Upper lobe of right lung (tissue), 1 donor: ENCODE data around the gene PLEKHG7. TPM values are rescaled to one million over a fixed set of nuclear protein-coding genes. Genes with fewer than 3 reads are reported as not detected.
A peak's percentile ranks its signal among the peaks of the same experiment; 100 is the strongest.

ENCODE experiments used
- ATAC-seq: fragments of 200-7000 bp; cut with Tn5 transposase; one replicate; pipeline ENCODE4 v1.9.1; 2020; ENCODE audit warnings: mild to moderate bottlenecking, moderate library complexity
- DNase-seq: peaks from one replicate; pipeline ENCODE4 v3.0.0-alpha.2; 2020
- H3K27ac ChIP-seq: fragments of 200-600 bp; one replicate; pipeline ENCODE4 v1.8.0; 2022
- H3K27me3 ChIP-seq: fragments of 200-600 bp; one replicate; pipeline ENCODE4 v1.8.0; 2022; ENCODE audit warnings: mild to moderate bottlenecking
- H3K36me3 ChIP-seq: fragments of 200-600 bp; one replicate; pipeline ENCODE4 v1.8.0; 2022
- H3K4me1 ChIP-seq: fragments of 200-600 bp; one replicate; pipeline ENCODE4 v1.8.0; 2022
- H3K4me3 ChIP-seq: fragments of 200-600 bp; one replicate; pipeline ENCODE4 v1.8.0; 2022; ENCODE audit warnings: mild to moderate bottlenecking
- H3K9me3 ChIP-seq: fragments of 200-600 bp; one replicate; pipeline ENCODE4 v1.8.0; 2022
- intact Hi-C: fragments of 100-400 bp; cut with DNase I; formaldehyde crosslinking; loops from one replicate; pipeline ENCODE4 v1.11.0; 2022
- total RNA-seq: library from RNA; stranded (reverse); fragmentation: NEBNext Ultra II Directional; extraction: Animal tissue kit (Norgen Biotek cat#: 25700); gene quantifications from one replicate; pipeline ENCODE4 v1.2.1, GENCODE V29; 2021
- TF ChIP-seq, protein P1 (sequence below): fragments of 200-600 bp; IDR thresholded peaks from one replicate; pipeline ENCODE4 v1.8.0; 2022; ENCODE audit warnings: antibody characterized with exemption
- donor health status: DM: no; HTN: yes; CAD: no; lungs with severe emphysema.

The PLEKHG7 gene
- total RNA-seq, 1 donor from 2014 or later: not detected

DNA sequence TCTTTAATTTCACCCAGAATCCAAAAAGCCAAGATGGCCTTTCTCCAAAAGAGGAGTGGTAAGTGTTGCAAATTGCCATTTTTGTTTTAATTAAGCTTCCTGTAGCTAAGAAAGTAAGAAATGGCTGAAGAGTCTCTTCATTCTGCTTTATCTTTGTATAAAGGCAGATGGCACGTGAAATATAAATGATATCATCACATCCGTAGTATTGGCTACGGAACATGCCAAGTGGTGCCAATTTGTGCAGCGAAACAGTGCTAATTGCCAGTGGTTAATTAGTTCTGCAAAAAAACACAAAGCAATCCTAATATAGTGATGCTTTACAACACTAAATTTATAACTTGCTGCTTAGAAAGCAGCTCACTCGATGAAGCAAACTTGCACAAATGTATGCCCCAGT, 29.4 kb downstream of the PLEKHG7 start:
- Histone ChIP-seq H3K9me3 (no peaks in the 10 kb centered on the region), H3K27ac (no peak overlapping the region), H3K4me3 (no peak overlapping the region), H3K36me3 (no peaks in the 10 kb centered on the region), H3K27me3 (no peaks in the 10 kb centered on the region), H3K4me1 (peaks cover 12% of the 10 kb centered on the region)
- intact Hi-C loops: no loop called here
- ATAC-seq (no peak), DNase-seq (no peak)
- TF ChIP-seq, protein P1, sequence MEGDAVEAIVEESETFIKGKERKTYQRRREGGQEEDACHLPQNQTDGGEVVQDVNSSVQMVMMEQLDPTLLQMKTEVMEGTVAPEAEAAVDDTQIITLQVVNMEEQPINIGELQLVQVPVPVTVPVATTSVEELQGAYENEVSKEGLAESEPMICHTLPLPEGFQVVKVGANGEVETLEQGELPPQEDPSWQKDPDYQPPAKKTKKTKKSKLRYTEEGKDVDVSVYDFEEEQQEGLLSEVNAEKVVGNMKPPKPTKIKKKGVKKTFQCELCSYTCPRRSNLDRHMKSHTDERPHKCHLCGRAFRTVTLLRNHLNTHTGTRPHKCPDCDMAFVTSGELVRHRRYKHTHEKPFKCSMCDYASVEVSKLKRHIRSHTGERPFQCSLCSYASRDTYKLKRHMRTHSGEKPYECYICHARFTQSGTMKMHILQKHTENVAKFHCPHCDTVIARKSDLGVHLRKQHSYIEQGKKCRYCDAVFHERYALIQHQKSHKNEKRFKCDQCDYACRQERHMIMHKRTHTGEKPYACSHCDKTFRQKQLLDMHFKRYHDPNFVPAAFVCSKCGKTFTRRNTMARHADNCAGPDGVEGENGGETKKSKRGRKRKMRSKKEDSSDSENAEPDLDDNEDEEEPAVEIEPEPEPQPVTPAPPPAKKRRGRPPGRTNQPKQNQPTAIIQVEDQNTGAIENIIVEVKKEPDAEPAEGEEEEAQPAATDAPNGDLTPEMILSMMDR: no peak

DNA sequence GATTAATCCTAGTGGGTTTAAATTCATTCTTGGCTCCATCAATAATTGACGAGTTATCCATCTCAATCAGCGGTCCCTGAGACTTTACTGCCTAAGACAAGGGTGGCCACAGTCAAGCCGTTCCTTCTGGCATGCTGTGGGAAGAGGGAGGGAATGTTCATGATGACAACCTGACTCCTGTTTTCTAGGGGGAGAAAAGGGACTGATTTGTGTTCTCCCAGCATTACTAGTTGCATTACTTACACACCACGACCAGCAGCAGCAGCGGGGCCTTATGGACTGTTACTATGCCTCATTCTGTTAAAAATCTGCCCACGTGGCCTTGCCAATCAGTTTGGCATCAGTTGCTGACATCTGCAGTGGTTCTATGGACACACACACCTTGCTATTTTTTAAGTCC, 29.9 kb downstream of the PLEKHG7 start:
- Histone ChIP-seq H3K27ac (no peak overlapping the region), H3K4me3 (no peak overlapping the region), H3K27me3 (no peaks in the 10 kb centered on the region), H3K4me1 (peaks cover 12% of the 10 kb centered on the region), H3K9me3 (no peaks in the 10 kb centered on the region), H3K36me3 (no peaks in the 10 kb centered on the region)
- TF ChIP-seq, protein P1: no peak
- no peak for DNase-seq
- intact Hi-C loops: no loop called here
- no peak for ATAC-seq

DNA sequence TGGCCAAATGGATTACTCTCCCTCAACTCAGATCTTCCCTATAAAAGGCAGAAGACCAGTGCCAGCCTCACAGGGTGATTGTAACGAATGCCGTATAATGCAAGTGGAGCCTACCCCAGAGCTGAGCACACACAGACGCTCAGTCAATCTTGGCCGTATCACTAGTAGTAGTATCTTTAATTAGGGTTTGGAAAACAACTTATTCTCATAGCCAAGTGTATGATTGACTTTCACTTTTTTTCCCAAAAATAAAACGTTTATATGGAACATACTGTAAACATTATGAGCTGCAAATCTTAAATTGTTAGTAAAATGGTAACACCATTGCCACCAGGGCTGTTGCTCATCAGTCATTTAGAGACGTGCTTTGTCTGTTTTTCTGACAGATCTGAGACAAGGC, 30.4 kb downstream of the PLEKHG7 start:
- Histone ChIP-seq H3K36me3 (no peaks in the 10 kb centered on the region), H3K4me3 (no peak overlapping the region), H3K27ac (no peak overlapping the region), H3K9me3 (no peaks in the 10 kb centered on the region), H3K4me1 (peaks cover 12% of the 10 kb centered on the region), H3K27me3 (no peaks in the 10 kb centered on the region)
- TF ChIP-seq, protein P1: no peak
- intact Hi-C loops: no loop called here
- ATAC-seq: no peak
- DNase-seq: no peak

DNA sequence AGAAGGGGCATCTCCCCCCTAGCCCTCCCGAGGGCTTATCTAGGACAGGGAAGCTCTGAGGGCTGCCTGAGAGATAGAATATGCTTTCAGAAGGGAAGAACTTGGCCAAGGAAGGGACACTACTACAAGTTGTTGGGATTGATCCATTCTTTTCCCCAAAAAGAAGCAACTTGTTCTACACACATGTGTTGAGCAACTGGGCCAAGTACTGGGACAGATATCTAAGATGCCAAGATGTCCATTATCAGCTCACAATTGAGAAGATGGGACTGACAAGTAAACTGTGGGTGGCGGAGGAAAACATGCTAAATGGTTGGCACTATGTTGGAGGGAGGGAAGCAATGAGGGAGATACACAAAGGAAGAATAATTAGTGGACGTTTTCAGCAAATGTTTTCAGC, 30.9 kb downstream of the PLEKHG7 start:
- intact Hi-C loops: no loop called here
- H3K27me3 ChIP-seq: no peaks in the 10 kb centered on the region
- H3K4me1 ChIP-seq: peaks cover 12% of the 10 kb centered on the region
- no peak for ATAC-seq
- DNase-seq: no peak
- no peaks in the 10 kb centered on the region for H3K36me3 ChIP-seq
- no peak overlapping the region for H3K4me3 ChIP-seq
- H3K27ac ChIP-seq: no peak overlapping the region
- TF ChIP-seq, protein P1: no peak
- H3K9me3 ChIP-seq: no peaks in the 10 kb centered on the region

DNA sequence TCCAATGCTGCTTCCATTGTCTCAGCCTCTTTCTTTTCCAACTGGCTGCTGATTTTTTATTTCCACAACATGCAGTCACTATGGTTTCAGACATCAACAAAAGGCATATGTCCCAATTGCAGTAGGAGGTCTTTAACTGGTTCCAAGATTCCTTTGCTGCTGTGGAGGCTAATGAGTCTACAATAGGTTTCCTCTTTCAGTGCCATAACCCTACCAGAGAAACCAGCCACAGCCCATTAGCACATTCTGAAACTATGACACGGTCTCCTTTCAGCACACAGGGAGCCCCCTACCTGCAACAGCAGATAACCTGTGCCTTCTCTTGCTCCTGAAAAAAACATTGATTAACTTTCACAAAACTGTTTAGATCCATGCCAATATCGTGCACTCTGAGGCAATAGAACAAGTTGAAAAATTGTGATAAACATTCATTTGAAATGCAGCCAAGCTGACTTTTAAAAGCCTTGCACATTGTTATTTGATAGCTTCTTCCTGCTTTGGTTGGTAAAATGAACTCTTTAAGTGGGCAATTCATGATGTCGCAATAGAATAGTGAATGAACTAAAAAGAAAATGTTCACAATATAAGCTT, 32.4 kb downstream of the PLEKHG7 start:
- ATAC-seq (peak; percentile 59), DNase-seq (no peak)
- Histone ChIP-seq H3K36me3 (no peaks in the 10 kb centered on the region), H3K9me3 (no peaks in the 10 kb centered on the region), H3K27ac (peak overlapping the region; percentile 78), H3K27me3 (no peaks in the 10 kb centered on the region), H3K4me1 (peaks cover 12% of the 10 kb centered on the region), H3K4me3 (no peak overlapping the region)
- intact Hi-C loops: no loop called here
- TF ChIP-seq, protein P1: no peak

DNA sequence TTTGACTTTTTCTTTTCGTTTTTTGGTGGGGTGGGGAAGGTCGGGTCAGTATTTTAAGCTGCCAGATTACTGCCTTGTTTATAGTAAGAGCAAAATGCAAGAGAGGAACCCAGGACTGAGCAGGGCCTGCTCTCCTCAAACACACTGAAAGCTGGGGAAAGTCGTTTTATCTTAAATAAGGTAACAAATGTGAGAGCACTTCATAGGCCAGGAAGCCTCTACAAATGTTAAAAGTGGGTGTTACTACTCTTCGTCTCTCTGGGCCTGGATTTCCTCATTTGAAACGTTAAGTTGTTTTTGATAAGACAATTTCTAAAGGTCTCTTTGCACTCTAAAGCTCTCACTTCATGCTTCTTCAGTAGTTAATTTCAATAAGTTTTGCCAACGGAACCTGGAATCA, 33.8 kb downstream of the PLEKHG7 start:
- ATAC-seq (no peak), DNase-seq (no peak)
- Histone ChIP-seq H3K4me3 (no peak overlapping the region), H3K9me3 (no peaks in the 10 kb centered on the region), H3K36me3 (no peaks in the 10 kb centered on the region), H3K4me1 (peaks cover 12% of the 10 kb centered on the region), H3K27ac (no peak overlapping the region), H3K27me3 (no peaks in the 10 kb centered on the region)
- TF ChIP-seq, protein P1: no peak
- intact Hi-C loops: no loop called here
